ENCODE measurements around the gene SLC38A10. TPM values are rescaled to one million over a fixed set of nuclear protein-coding genes. Genes with fewer than 3 reads are reported as not detected.

The SLC38A10 gene
- total and polyA plus RNA-seq, 2 of the 13 experiments (the other 11 are each of a cell fraction or from before 2014, with no cell fraction given) = 23.4 to 55.8 TPM

DNA sequence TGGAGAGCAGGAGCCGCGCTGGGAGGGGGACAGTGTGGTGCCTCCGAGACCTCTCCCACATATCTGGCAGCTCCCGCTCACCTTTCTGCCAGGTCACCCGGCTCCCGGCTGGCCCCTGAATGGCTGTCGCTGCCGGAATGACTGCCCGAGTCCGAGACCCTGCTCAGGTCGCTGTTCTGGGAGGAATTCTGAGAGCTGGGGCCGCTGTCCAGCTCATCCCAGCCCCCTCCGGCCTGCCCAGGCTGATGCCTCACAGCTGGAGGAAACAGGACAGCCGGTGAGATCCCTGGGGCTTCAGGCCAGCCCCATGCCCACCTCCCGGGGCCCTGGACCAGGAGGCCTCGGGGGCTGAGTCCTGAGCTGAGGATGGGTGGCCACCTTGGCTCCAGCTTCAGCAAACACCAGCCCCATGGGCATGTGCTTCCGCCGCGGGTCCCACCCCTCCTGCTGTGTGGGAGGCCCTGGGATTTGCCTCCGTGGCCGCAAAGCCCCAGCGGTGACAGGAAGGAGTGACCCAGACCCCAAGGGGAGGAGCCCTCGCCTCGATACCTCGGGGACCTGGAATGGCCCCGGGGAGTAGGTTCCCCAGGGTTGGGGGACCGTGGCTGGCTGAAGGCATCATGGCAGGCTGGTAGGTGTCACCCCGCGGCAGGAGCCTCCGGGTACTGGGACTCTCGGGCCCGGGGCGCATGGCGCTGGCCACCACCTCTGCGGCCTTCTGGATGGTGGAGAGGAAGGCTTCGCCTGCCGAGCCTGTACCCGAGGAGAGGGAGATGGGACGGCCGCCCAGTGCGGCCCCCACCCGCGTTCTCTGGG lies 63.1 kb downstream of the SLC38A10 start:
- H3K27me3 ChIP-seq (ENCODE audit: control insufficient read depth in 1 of 2, insufficient read depth in 2 of 2, low read length in 2 of 2) = no peaks in the 10 kb centered on the region
- no peak overlapping the region for H3K9ac ChIP-seq (ENCODE audit: insufficient read depth, low read depth, low read length)
- peaks cover 3% of the 10 kb centered on the region for H3K79me2 ChIP-seq (ENCODE audit: insufficient read depth, low read length)
- no TSS peak for BruUV-seq (replicated peaks)
- ChIA-PET CTCF (ENCODE audit: low intra/inter-chr PET ratio, low total read pairs) (no interaction called here), POLR2A (interaction anchor here (1.3 kb wide), 1 partner anchor 9 kb away, joined by 6 read pairs; the partner anchor contains the start of gene CEP131)
- H3K4me1 ChIP-seq (ENCODE audit: insufficient read depth, low read length) = peaks cover 2% of the 10 kb centered on the region; the same call in 1 of the 2 replicates
- H3K9me3 ChIP-seq (ENCODE audit: low read length) = no peaks in the 10 kb centered on the region
- intact Hi-C loops (cut with micrococcal nuclease; ENCODE audit: unreplicated experiment) (no loop called here), in situ Hi-C loops (cut with HindIII; ENCODE audit: extremely low pct_ligation_motif_present, low pct_unique_long_range_greater_than_20kb) (no loop called here)
- DNase-seq (ENCODE audit: low spot score) = no peak
- peak; percentile 28 for TF ChIP-seq AGO2 (optimal IDR thresholded peaks at IDR 0.05; ENCODE audit: low read depth, low read length)
- TF ChIP-seq HMG20B (CRISPR knock-in tag; conservative IDR thresholded peaks at IDR 0.05) = no peak
- no peak overlapping the region for H3K4me3 ChIP-seq (replicated peaks in 1 of 3; ENCODE audit: insufficient read depth in 1 of 3, low read depth in 2 of 3, low read length in 3 of 3)
- H3K36me3 ChIP-seq (replicated peaks in 1 of 2; ENCODE audit: control insufficient read depth in 1 of 2, insufficient read depth in 2 of 2, low read length in 2 of 2) = peaks cover 25 to 32% of the 10 kb centered on the region in 2 experiments; a peak in 4 of 5 replicates
- H4K20me1 ChIP-seq (ENCODE audit: insufficient read depth, low read length) = no peaks in the 10 kb centered on the region
- ATAC-seq = no peak
- WGBS (ENCODE audit: low lambda C conversion rate) = 96% methylated on average over 28 of the region's 43 CpGs
- no peak overlapping the region for H3K4me2 ChIP-seq (ENCODE audit: low read depth, low read length)
- H3K27ac ChIP-seq (ENCODE audit: extremely low read length, insufficient read depth, low read length) = no peak overlapping the region
- no peak overlapping the region for H2AFZ ChIP-seq (ENCODE audit: low read length)
- no peak for FAIRE-seq

DNA sequence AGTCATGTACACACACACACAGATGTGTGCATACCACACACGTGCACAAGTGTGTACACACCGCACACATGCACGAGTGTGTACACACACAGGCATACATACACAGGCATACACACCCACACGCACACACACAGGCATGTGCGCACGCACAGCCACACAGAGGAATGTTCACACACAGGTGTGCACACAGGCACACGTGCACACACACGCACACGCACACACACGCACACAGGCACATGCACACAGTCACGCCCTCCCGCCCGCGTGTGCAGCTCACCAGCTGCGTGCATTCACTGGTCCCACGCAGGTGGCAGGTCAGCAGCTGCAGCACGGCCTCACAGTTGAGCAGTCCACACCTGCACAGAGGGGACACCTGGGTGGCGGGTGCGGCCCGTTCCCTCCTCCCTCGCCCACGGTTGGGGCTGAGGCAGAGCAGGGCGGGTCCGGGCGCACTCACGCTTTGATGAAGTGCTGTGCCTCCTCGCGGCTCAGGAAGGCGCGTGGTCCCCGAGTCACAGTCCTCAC lies 63.9 kb downstream of the SLC38A10 start:
- Histone ChIP-seq H3K4me2 (ENCODE audit: low read depth, low read length) (no peak overlapping the region), H2AFZ (ENCODE audit: low read length) (no peak overlapping the region), H3K27ac (ENCODE audit: extremely low read length, insufficient read depth, low read length) (no peak overlapping the region), H3K4me1 (ENCODE audit: insufficient read depth, low read length) (peaks cover 10% of the 10 kb centered on the region), H3K36me3 (replicated peaks in 1 of 2; ENCODE audit: control insufficient read depth in 1 of 2, insufficient read depth in 2 of 2, low read length in 2 of 2) (peaks cover 25 to 32% of the 10 kb centered on the region in 2 experiments; a peak in 4 of 5 replicates), H4K20me1 (ENCODE audit: insufficient read depth, low read length) (no peaks in the 10 kb centered on the region), H3K9me3 (ENCODE audit: low read length) (no peaks in the 10 kb centered on the region), H3K79me2 (ENCODE audit: insufficient read depth, low read length) (peaks cover 3% of the 10 kb centered on the region), H3K27me3 (ENCODE audit: control insufficient read depth in 1 of 2, insufficient read depth in 2 of 2, low read length in 2 of 2) (no peaks in the 10 kb centered on the region), H3K9ac (ENCODE audit: insufficient read depth, low read depth, low read length) (no peak overlapping the region), H3K4me3 (replicated peaks in 1 of 3; ENCODE audit: insufficient read depth in 1 of 3, low read depth in 2 of 3, low read length in 3 of 3) (no peak overlapping the region)
- WGBS (ENCODE audit: low lambda C conversion rate) = 84% methylated on average over 22 of the region's 31 CpGs
- ATAC-seq (no peak), FAIRE-seq (no peak), DNase-seq (ENCODE audit: low spot score) (no peak)
- POLR2A ChIA-PET = interaction anchor here (1.3 kb wide), 1 partner anchor 8 kb away, joined by 6 read pairs; the partner anchor contains the start of gene CEP131
- BruUV-seq (replicated peaks) = no TSS peak
- in situ Hi-C loops (cut with HindIII; ENCODE audit: extremely low pct_ligation_motif_present, low pct_unique_long_range_greater_than_20kb) (no loop called here), intact Hi-C loops (cut with micrococcal nuclease; ENCODE audit: unreplicated experiment) (no loop called here)
- CTCF ChIA-PET (ENCODE audit: low intra/inter-chr PET ratio, low total read pairs) = interaction anchor here (1.8 kb wide), 1 partner anchor 89 kb away, joined by 12 read pairs; no protein-coding TSS in a partner anchor
- TF ChIP-seq HOXA7 (CRISPR knock-in tag; IDR thresholded peaks at IDR 0.05) = 0 out of 2 replicates have a peak, but pooled peaks have one; percentile 57
- no peak for TF ChIP-seq ZFP82 (CRISPR knock-in tag; IDR thresholded peaks at IDR 0.05; ENCODE audit: borderline replicate concordance)
- TF ChIP-seq CHD4 (IDR thresholded peaks at IDR 0.05; ENCODE audit: borderline replicate concordance, low read length) = no peak
- TF ChIP-seq ZNF780A (CRISPR knock-in tag; IDR thresholded peaks at IDR 0.05) = 0 out of 2 replicates have a peak, but pooled peaks have one; percentile 33
- peak; percentile 46; the same call in 1 of the 2 replicates for TF ChIP-seq RBFOX2 (IDR thresholded peaks at IDR 0.05; ENCODE audit: low read depth, low read length)
- TF ChIP-seq, protein P1, sequence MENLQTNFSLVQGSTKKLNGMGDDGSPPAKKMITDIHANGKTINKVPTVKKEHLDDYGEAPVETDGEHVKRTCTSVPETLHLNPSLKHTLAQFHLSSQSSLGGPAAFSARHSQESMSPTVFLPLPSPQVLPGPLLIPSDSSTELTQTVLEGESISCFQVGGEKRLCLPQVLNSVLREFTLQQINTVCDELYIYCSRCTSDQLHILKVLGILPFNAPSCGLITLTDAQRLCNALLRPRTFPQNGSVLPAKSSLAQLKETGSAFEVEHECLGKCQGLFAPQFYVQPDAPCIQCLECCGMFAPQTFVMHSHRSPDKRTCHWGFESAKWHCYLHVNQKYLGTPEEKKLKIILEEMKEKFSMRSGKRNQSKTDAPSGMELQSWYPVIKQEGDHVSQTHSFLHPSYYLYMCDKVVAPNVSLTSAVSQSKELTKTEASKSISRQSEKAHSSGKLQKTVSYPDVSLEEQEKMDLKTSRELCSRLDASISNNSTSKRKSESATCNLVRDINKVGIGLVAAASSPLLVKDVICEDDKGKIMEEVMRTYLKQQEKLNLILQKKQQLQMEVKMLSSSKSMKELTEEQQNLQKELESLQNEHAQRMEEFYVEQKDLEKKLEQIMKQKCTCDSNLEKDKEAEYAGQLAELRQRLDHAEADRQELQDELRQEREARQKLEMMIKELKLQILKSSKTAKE (CRISPR knock-in tag; IDR thresholded peaks at IDR 0.05; ENCODE audit: borderline replicate concordance) = 0 out of 2 replicates have a peak, but pooled peaks have one; percentile 31
- peak; percentile 41; the same call in 1 of the 2 replicates for TF ChIP-seq ZNF776 (CRISPR knock-in tag; IDR thresholded peaks at IDR 0.05)
- TF ChIP-seq, protein P2, sequence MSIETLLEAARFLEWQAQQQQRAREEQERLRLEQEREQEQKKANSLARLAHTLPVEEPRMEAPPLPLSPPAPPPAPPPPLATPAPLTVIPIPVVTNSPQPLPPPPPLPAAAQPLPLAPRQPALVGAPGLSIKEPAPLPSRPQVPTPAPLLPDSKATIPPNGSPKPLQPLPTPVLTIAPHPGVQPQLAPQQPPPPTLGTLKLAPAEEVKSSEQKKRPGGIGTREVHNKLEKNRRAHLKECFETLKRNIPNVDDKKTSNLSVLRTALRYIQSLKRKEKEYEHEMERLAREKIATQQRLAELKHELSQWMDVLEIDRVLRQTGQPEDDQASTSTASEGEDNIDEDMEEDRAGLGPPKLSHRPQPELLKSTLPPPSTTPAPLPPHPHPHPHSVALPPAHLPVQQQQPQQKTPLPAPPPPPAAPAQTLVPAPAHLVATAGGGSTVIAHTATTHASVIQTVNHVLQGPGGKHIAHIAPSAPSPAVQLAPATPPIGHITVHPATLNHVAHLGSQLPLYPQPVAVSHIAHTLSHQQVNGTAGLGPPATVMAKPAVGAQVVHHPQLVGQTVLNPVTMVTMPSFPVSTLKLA (IDR thresholded peaks at IDR 0.05) = peak; percentile 15; the same call in 1 of the 2 replicates
- TF ChIP-seq NONO (IDR thresholded peaks at IDR 0.05) = no peak
- 0 out of 2 replicates have a peak, but pooled peaks have one; percentile 21 for TF ChIP-seq NONO (CRISPR knock-in tag; conservative IDR thresholded peaks at IDR 0.05)
- TF ChIP-seq ZNF33A (CRISPR knock-in tag; IDR thresholded peaks at IDR 0.05; ENCODE audit: borderline replicate concordance) = no peak

All from HepG2 (cell line).